AG08395 (cell line): Measurements from ENCODE around the gene ZSWIM1.

ENCODE experiments used
- DNase-seq: peaks from one replicate; pipeline ENCODE4 v3.0.0; 2012; ENCODE audit warnings: mixed read lengths, low spot score

ZSWIM1 gene

GRCh38 chr20:45908084-45908483, 27.1 kb downstream of the ZSWIM1 start:
- DNase-seq = no peak

GRCh38 chr20:45909336-45909808, 28.3 kb downstream of the ZSWIM1 start:
- DNase-seq = no peak

GRCh38 chr20:45909817-45910669, 29.0 kb downstream of the ZSWIM1 start:
- no peak for DNase-seq

GRCh38 chr20:45910670-45911485, 29.9 kb downstream of the ZSWIM1 start:
- DNase-seq = peak; percentile 99

- peak; percentile 64 for DNase-seq
Observed at GRCh38 chr20:45911486-45912343, 30.7 kb downstream of the ZSWIM1 start, which contains the start of gene PLTP. TSS of gene PLTP (minus strand) at chr20:45912155. CDS start at chr20:45911452, 703 bp downstream.

GRCh38 chr20:45912344-45912682, 31.3 kb downstream of the ZSWIM1 start:
- DNase-seq = no peak

GRCh38 chr20:45913116-45913515, 32.1 kb downstream of the ZSWIM1 start:
- DNase-seq = no peak

- no peak for DNase-seq
Observed at GRCh38 chr20:45917790-45918141, 36.7 kb downstream of the ZSWIM1 start.

GRCh38 chr20:45918182-45918737, 37.2 kb downstream of the ZSWIM1 start:
- no peak for DNase-seq

GRCh38 chr20:45918779-45919537, 37.9 kb downstream of the ZSWIM1 start:
- DNase-seq = no peak

- DNase-seq = no peak
Observed at GRCh38 chr20:45919542-45920399, 38.7 kb downstream of the ZSWIM1 start.

GRCh38 chr20:45920462-45921336, 39.7 kb downstream of the ZSWIM1 start:
- no peak for DNase-seq

GRCh38 chr20:45921337-45922189, 40.5 kb downstream of the ZSWIM1 start:
- DNase-seq = no peak

- DNase-seq = peak; percentile 66
Observed at GRCh38 chr20:45924391-45925261, 43.6 kb downstream of the ZSWIM1 start.

- no peak for DNase-seq
Observed at GRCh38 chr20:45925821-45926506, 44.9 kb downstream of the ZSWIM1 start.

- no peak for DNase-seq
Observed at GRCh38 chr20:45926731-45927070, 45.7 kb downstream of the ZSWIM1 start.
